Left ventricle myocardium inferior (tissue), 1 donor: ENCODE results near the gene ITGB3. TPM values are rescaled to one million over a fixed set of nuclear protein-coding genes. Genes with fewer than 3 reads are reported as not detected.

Experiments
- DNase-seq: peaks from one replicate; pipeline ENCODE4 v3.0.0-alpha.2; 2020
- H3K27ac ChIP-seq: fragments of 200-600 bp; replicated peaks from 2 replicates; pipeline ENCODE4 v1.8.0; 2021
- H3K27me3 ChIP-seq: fragments of 200-600 bp; 2 replicates; pipeline ENCODE4 v1.8.0; 2021; ENCODE audit warnings: low read depth
- H3K36me3 ChIP-seq: fragments of 200-600 bp; 2 replicates; pipeline ENCODE4 v1.8.0; 2021
- H3K4me1 ChIP-seq: fragments of 200-600 bp; 2 replicates; pipeline ENCODE4 v1.8.0; 2021
- H3K4me3 ChIP-seq: fragments of 200-600 bp; 2 replicates; pipeline ENCODE4 v1.8.0; 2021; ENCODE audit warnings: mild to moderate bottlenecking, moderate library complexity
- H3K9me3 ChIP-seq: fragments of 200-600 bp; replicated peaks from 2 replicates; pipeline ENCODE4 v1.8.0; 2021
- intact Hi-C: fragments of 100-400 bp; cut with micrococcal nuclease; formaldehyde crosslinking; loops from one replicate; pipeline ENCODE4 v1.11.0; 2022
- total RNA-seq: library from RNA; stranded (reverse); fragmentation: NEBNext Ultra II Directional; extraction: Animal tissue kit (Norgen Biotek cat#: 25700); gene quantifications from one replicate; pipeline ENCODE4 v1.2.1, GENCODE V29; 2021
- TF ChIP-seq, protein P1 (sequence below): fragments of 200-600 bp; IDR thresholded peaks from 2 replicates; pipeline ENCODE4 v1.8.0; 2021; ENCODE audit warnings: antibody characterized with exemption, mild to moderate bottlenecking, borderline replicate concordance
- donor health status: DM: no; HTN: yes; CAD: no; lungs with severe emphysema.

Gene ITGB3
- total RNA-seq, 1 donor from 2014 or later = 3.3 TPM

- TF ChIP-seq, protein P1, sequence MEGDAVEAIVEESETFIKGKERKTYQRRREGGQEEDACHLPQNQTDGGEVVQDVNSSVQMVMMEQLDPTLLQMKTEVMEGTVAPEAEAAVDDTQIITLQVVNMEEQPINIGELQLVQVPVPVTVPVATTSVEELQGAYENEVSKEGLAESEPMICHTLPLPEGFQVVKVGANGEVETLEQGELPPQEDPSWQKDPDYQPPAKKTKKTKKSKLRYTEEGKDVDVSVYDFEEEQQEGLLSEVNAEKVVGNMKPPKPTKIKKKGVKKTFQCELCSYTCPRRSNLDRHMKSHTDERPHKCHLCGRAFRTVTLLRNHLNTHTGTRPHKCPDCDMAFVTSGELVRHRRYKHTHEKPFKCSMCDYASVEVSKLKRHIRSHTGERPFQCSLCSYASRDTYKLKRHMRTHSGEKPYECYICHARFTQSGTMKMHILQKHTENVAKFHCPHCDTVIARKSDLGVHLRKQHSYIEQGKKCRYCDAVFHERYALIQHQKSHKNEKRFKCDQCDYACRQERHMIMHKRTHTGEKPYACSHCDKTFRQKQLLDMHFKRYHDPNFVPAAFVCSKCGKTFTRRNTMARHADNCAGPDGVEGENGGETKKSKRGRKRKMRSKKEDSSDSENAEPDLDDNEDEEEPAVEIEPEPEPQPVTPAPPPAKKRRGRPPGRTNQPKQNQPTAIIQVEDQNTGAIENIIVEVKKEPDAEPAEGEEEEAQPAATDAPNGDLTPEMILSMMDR = no peak
- intact Hi-C loops = no loop called here
- H3K9me3 ChIP-seq = peaks cover 16% of the 10 kb centered on the region
- H3K27me3 ChIP-seq = no peaks in the 10 kb centered on the region
- DNase-seq = no peak
- H3K4me1 ChIP-seq = peaks cover 15% of the 10 kb centered on the region
- H3K36me3 ChIP-seq = peaks cover 48% of the 10 kb centered on the region
- no peak overlapping the region for H3K27ac ChIP-seq
- H3K4me3 ChIP-seq = no peak overlapping the region
These were observed 47.5 kb downstream of the ITGB3 start for GRCh38 chr17:47301161-47301560.

DNA sequence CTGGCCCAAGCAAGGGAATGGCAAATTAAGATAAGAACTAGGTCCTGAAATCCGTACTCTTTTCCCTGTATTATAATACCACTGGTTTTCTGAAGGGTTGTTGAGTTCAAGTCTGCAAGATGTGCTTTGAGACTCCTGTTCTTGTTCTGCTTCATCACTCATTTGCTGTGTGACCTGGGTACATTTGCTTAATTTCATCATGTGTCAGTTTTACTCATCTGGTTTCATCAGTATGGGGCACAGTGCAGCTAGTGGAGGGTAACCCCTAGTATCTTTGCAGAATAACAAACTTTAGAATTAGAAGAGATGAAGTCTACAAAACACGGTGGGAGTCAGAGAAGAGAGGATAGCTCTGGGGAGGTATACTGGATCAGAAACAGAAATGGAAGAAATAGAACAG lies 48.2 kb downstream of the ITGB3 start:
- peaks cover 16% of the 10 kb centered on the region for H3K9me3 ChIP-seq
- peaks cover 48% of the 10 kb centered on the region for H3K36me3 ChIP-seq
- peaks cover 16% of the 10 kb centered on the region for H3K4me1 ChIP-seq
- TF ChIP-seq, protein P1 = no peak
- H3K27ac ChIP-seq = no peak overlapping the region
- H3K4me3 ChIP-seq = no peak overlapping the region
- no peaks in the 10 kb centered on the region for H3K27me3 ChIP-seq
- intact Hi-C loops = no loop called here
- no peak for DNase-seq

GRCh38 chr17:47304186-47304585 lies 50.6 kb downstream of the ITGB3 start:
- no peaks in the 10 kb centered on the region for H3K27me3 ChIP-seq

GRCh38 chr17:47305302-47305923 lies 51.8 kb downstream of the ITGB3 start:
- TF ChIP-seq, protein P1 = no peak
- intact Hi-C loops = no loop called here
- DNase-seq = no peak
- no peaks in the 10 kb centered on the region for H3K27me3 ChIP-seq
- H3K27ac ChIP-seq = peak overlapping the region; percentile 66
- peaks cover 41% of the 10 kb centered on the region for H3K36me3 ChIP-seq
- H3K4me3 ChIP-seq = no peak overlapping the region
- H3K9me3 ChIP-seq = peaks cover 16% of the 10 kb centered on the region
- peaks cover 16% of the 10 kb centered on the region for H3K4me1 ChIP-seq

More at GRCh38 chr17:47304186-47304585, 50.6 kb downstream of the ITGB3 start:
- Histone ChIP-seq H3K4me1 (peaks cover 16% of the 10 kb centered on the region), H3K27ac (no peak overlapping the region), H3K4me3 (no peak overlapping the region), H3K9me3 (peaks cover 16% of the 10 kb centered on the region), H3K36me3 (peaks cover 51% of the 10 kb centered on the region)
- DNase-seq = no peak
- TF ChIP-seq, protein P1 = no peak
- intact Hi-C loops = no loop called here

DNA sequence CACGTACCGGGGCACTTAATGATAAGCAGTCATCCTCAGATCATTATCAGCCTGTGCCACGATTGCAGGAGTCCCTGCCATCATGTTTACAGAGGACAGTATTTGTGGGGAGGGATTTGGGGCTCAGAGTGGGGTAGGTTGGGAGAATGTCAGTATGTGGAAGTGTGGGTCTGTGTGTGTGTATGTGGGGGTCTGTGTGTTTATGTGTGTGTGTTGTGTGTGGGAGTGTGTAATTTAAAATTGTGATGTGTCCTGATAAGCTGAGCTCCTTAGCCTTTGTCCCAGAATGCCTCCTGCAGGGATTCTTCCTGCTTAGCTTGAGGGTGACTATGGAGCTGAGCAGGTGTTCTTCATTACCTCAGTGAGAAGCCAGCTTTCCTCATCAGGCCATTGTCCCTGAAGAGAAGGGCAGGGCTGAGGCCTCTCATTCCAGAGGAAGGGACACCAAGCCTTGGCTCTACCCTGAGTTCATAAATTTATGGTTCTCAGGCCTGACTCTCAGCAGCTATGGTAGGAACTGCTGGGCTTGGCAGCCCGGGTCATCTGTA lies 56.6 kb downstream of the ITGB3 start:
- TF ChIP-seq, protein P1 = no peak
- intact Hi-C loops = loop anchor here (5.0 kb wide), 1 partner anchor 78 kb away; no protein-coding TSS in a partner anchor
- no peaks in the 10 kb centered on the region for H3K27me3 ChIP-seq
- no peak for DNase-seq
- peaks cover 14% of the 10 kb centered on the region for H3K36me3 ChIP-seq
- no peak overlapping the region for H3K4me3 ChIP-seq
- H3K4me1 ChIP-seq = peaks cover 11% of the 10 kb centered on the region
- H3K27ac ChIP-seq = no peak overlapping the region
- no peaks in the 10 kb centered on the region for H3K9me3 ChIP-seq
